GM12873 (cell line): ENCODE data around the gene TAGLN2.

ENCODE experiments used
- CTCF ChIP-seq: IDR thresholded peaks from 2 replicates; pipeline ENCODE4 v1.5.1; 2012; ENCODE audit warnings: low read depth, mild to moderate bottlenecking, moderate library complexity, low read length, control low read depth; ENCODE audit not compliant: insufficient read depth; ENCODE audit errors: missing control alignments

The TAGLN2 gene

GRCh38 chr1:159929155-159930051, 4.1 kb upstream of the TAGLN2 start:
- TF ChIP-seq CTCF, result no peak

DNA sequence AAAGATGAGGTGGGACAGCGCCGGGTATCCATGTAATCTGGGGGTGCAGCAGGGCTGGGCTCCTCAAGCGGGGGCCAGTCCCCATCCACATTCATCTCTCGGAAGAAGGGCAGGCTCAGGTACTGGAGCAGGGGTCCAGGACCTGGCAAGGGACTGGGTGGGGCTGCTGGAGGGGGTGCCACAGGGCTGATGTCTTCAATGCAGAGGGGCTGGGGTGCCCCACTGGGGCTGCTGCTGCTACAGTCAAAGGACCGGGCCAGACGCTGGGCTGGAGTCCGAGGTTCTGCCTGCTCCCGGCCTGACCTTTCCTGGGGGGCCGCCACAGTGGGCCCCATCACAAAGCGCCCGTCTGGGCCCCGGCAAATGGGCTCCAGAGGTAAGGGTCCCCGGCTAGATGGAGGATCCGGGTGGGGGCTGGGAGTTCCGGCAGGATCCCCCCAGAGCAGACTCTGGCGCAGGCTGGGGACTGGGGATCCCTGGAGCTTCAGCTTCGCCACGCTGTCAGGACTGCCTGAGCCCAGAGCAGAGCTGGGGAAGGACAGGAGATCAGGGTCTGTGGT, 3.3 kb upstream of the TAGLN2 start:
- no peak for TF ChIP-seq CTCF

GRCh38 chr1:159927849-159928431, 2.6 kb upstream of the TAGLN2 start:
- peak; percentile 2 for TF ChIP-seq CTCF

DNA sequence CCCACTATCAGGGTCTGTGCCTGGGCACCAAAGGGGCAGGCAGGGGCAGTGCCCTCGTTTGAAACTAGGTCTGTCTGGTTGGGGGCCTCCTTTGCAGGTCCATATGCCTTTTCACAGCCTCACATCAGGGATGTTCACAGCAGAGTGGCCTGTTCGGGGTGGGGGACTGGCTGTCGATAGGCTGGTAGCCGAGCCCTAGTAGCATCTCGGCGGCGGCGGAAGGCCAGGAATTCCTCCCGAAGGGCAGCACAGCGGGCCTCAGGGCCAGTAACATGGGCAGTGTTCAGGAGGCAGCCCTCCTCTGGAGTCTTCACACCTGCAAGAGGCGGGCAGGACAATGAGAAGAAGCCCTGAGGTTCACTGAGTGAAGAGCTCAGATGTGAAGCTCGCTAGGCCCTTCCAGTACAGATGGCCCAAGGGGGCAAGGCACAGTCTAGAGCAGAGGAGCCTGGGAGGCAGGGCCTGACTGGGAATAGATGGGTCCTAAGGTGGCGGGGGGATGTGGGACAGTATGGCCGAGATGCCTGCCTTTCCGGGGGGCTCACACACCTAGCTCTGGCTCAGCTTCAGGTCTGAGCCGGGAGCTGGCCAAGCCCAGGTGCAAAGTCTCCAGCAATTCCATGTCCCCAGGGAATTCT, 2.0 kb upstream of the TAGLN2 start:
- no peak for TF ChIP-seq CTCF

- no peak for TF ChIP-seq CTCF
Measured at GRCh38 chr1:159925719-159926078, 392 bp upstream of the TAGLN2 start.

DNA sequence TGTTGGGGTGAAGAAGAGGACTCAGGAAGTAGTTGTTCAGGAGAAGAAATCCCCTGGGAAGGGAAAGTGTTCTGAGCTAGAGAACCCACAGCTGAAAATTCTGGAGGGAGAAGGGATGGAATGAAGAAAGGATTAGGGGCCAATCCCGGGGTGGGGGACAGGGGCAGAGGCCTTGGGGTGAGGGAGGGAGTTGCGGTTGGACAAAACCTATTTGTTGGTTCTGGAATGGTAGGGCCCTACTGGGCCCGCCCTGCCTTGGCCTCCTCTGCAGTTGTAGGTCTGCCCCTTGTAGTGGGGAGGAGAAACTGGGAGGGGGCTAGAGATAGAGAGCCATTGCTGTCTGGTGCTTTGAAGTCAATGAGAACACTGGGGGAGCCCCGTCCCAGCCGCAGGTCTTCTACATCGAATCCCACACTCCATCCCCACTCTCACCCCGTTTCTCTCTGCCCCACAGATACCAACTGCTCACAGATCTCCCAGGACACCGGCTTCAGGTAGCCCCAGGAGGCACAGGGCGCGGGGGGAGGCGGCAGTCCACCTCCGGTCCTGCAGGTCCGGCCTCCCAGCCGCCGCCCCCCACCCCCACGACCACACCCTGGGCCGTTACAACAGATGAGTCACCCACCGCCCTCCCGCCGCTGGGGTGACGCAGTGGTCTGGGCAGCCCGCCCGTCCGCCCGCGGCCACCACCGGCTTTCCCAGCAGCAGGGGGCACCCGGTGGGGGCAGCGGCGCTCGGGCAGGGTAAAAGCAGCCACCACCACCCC, 1.1 kb downstream of the TAGLN2 start:
- TF ChIP-seq CTCF, result no peak
